Measurements from ENCODE around the gene MAT2B.

DNA sequence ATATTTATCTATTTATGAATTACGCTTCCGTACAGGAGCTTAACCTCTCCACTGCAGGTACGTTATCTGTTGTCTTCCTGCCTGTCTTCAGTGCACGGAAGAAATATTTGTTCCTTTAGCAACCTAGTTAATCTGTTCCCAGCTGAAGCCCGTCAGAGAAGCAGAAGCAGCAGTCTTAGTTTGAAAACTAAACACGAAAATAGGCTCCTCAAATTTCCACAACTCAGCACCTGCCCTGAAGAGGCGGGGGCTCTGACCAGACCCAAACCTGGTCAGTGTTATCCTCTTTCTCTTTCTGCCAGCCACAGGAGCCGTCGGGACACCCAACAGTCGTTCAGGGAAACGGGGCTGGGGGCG lies 46.0 kb upstream of the MAT2B start:
- TF ChIP-seq, protein P1, sequence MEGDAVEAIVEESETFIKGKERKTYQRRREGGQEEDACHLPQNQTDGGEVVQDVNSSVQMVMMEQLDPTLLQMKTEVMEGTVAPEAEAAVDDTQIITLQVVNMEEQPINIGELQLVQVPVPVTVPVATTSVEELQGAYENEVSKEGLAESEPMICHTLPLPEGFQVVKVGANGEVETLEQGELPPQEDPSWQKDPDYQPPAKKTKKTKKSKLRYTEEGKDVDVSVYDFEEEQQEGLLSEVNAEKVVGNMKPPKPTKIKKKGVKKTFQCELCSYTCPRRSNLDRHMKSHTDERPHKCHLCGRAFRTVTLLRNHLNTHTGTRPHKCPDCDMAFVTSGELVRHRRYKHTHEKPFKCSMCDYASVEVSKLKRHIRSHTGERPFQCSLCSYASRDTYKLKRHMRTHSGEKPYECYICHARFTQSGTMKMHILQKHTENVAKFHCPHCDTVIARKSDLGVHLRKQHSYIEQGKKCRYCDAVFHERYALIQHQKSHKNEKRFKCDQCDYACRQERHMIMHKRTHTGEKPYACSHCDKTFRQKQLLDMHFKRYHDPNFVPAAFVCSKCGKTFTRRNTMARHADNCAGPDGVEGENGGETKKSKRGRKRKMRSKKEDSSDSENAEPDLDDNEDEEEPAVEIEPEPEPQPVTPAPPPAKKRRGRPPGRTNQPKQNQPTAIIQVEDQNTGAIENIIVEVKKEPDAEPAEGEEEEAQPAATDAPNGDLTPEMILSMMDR (IDR thresholded peaks at IDR 0.05; ENCODE audit: low read length), result no peak
- no peak for TF ChIP-seq EZH2 (optimal IDR thresholded peaks at IDR 0.05; ENCODE audit: low read depth, low read length)

All from MM.1S (cell line).